ENCODE results near the gene TAF1C.
"Not testable (repeated sequence)": the region's sequence is repeated elsewhere in the genome, so short reads cannot be mapped to it uniquely, and the experiment has no call there.

TAF1C gene

DNA sequence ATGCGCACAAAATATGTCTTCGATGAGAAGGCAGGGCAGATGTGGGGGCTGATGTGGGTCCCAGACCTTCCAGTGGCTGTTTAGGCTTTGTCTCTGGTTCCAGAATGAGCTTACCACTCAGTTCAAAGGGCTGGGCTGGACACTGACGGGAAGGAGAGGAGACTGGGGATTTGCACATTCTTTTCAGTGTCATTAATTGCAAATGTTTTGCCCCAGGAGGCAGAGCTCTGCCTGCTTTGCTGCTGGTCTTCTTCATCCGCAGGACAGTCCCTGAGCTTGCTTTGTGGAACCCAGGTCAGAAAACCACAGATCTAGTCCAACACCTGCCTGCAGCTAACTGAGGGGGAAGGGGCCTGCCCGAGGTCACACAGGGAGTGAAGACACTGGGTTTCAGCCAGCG lies 32.1 kb upstream of the TAF1C start:
- Mint-ChIP-seq H3K9me3 (no peaks in the 10 kb centered on the region), H3K27ac (no peak overlapping the region), H3K27me3 (peaks cover 16% of the 10 kb centered on the region), H3K4me3 (no peak overlapping the region), H3K4me1 (no peaks in the 10 kb centered on the region)
- ATAC-seq: no peak
- DNase-seq: no peak

DNA sequence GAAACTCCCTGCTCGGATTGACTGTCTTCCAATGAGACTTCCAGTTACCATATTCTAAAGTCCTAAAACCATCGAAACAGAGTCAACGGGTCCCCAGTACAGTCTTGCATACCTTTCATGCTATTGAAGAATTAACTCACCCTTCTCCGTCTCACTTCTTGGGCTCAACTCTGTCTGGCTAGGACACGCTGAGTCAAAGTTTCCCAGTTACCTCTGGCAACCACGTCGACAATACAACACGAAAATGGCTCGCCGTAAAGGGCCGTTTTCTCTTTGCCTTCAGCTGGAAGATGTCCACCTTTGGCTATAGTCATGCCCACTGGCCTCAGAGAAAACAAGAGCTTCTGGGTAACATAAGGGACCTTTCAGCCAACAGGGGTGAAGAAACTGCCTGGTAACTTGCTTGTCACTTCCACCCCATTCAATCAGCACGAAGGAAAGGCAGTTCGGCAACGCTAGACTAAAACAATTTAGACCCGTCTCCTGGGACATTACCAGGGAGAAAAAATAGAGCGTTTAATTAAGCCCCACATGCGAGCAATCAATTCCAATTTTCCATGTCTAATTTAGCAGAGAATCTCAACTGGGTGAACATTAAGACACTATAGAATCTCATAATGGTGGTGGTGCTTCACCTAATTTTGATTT lies 31.4 kb upstream of the TAF1C start:
- Mint-ChIP-seq H3K4me1 (no peaks in the 10 kb centered on the region), H3K9me3 (no peaks in the 10 kb centered on the region), H3K4me3 (no peak overlapping the region), H3K27ac (no peak overlapping the region), H3K27me3 (peaks cover 16% of the 10 kb centered on the region)
- DNase-seq: no peak
- no peak for ATAC-seq

- not testable (repeated sequence) for H3K4me1 Mint-ChIP-seq, H3K4me3 Mint-ChIP-seq, ATAC-seq, DNase-seq, H3K9me3 Mint-ChIP-seq, H3K27ac Mint-ChIP-seq
- peaks cover 16% of the 10 kb centered on the region for H3K27me3 Mint-ChIP-seq
Measured at GRCh38 chr16:84216144-84216543, 29.3 kb upstream of the TAF1C start.

GRCh38 chr16:84215531-84215930 lies 28.7 kb upstream of the TAF1C start:
- H3K27me3 Mint-ChIP-seq: peaks cover 16% of the 10 kb centered on the region
- H3K4me1 Mint-ChIP-seq: no peaks in the 10 kb centered on the region
- no peak for DNase-seq
- no peaks in the 10 kb centered on the region for H3K9me3 Mint-ChIP-seq
- no peak for ATAC-seq
- no peak overlapping the region for H3K27ac Mint-ChIP-seq
- no peak overlapping the region for H3K4me3 Mint-ChIP-seq

- H3K27ac Mint-ChIP-seq: no peak overlapping the region
- no peaks in the 10 kb centered on the region for H3K4me1 Mint-ChIP-seq
- H3K9me3 Mint-ChIP-seq: no peaks in the 10 kb centered on the region
- peaks cover 16% of the 10 kb centered on the region for H3K27me3 Mint-ChIP-seq
- H3K4me3 Mint-ChIP-seq: no peak overlapping the region
- ATAC-seq: no peak
- DNase-seq: no peak
Measured at GRCh38 chr16:84214451-84215066, 27.7 kb upstream of the TAF1C start.

GRCh38 chr16:84212631-84213030 lies 25.8 kb upstream of the TAF1C start:
- H3K27me3 Mint-ChIP-seq: peaks cover 7% of the 10 kb centered on the region
- DNase-seq (no peak), ATAC-seq (no peak)
- no peaks in the 10 kb centered on the region for H3K9me3 Mint-ChIP-seq
- peaks cover 6% of the 10 kb centered on the region for H3K4me1 Mint-ChIP-seq
- no peak overlapping the region for H3K4me3 Mint-ChIP-seq
- H3K27ac Mint-ChIP-seq: peak overlapping the region in 1 of 2 donors; percentile 29

DNA sequence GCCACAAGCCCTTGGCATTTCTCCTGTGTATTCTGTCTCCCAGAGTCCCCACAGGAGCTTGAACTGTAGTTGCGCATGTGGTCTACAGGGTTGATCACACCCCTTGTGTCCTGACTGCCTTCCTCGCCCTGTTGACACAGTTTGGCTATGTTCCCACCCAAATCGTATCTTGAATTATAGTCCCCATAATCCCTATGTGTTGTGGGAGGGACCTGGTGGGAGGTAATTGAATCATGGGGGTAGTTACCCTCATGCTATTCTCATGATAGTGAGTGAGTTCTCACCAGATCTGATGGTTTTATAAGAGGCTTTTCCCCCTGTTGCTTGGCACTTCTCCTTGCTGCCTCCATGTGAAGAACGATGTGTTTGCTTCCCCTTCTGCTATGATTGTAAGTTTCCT lies 25.3 kb upstream of the TAF1C start:
- Mint-ChIP-seq H3K9me3 (no peaks in the 10 kb centered on the region), H3K27me3 (peaks cover 7% of the 10 kb centered on the region), H3K4me3 (no peak overlapping the region), H3K4me1 (peaks cover 6% of the 10 kb centered on the region), H3K27ac (no peak overlapping the region)
- no peak for DNase-seq
- no peak for ATAC-seq

DNA sequence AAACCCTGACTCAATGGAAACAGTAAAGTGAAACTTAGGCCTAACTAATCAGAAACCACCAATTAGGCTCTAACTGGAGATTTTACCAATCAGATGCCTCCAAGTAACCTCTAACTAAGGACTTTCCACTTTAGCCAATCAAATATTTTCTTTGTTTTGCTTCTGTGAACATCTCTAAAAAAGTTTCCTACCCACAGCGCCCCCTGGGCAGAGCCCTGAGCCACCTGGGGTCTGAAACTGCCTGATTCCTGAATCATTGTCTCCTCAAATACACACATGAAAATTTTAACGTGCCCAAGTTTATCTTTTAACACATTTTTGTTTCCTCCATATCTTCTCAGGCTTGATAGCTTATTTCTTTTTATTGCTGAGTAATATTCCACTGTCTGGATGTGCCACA lies 23.1 kb upstream of the TAF1C start:
- H3K4me1 Mint-ChIP-seq: peaks cover 6% of the 10 kb centered on the region
- peaks cover under 1% of the 10 kb centered on the region for H3K27me3 Mint-ChIP-seq
- H3K27ac Mint-ChIP-seq: peak overlapping the region in 1 of 2 donors; percentile 7
- ATAC-seq: no peak
- no peak for DNase-seq
- no peak overlapping the region for H3K4me3 Mint-ChIP-seq
- no peaks in the 10 kb centered on the region for H3K9me3 Mint-ChIP-seq

DNA sequence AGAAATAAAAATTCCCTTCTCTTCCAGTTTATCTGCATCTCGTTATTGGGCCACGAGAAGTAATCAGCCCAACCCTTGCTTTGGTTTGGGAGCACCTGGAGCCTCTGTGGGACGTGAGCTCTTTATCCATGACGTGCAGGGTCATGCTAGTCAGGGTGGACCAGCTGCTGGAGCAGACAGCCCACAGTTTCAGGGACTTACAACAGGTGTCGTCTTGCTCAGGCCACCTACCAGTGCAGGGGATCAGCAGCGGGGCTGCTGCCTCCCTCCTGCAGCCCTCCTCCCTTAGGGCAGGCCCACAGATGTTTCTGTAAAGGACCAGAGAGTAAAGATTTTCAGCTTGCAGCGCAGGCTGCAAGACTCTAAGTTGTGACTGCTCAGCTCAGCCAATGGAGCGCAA lies 21.0 kb upstream of the TAF1C start:
- no peak for DNase-seq
- H3K4me3 Mint-ChIP-seq: no peak overlapping the region
- peaks cover 6% of the 10 kb centered on the region for H3K4me1 Mint-ChIP-seq
- no peak for ATAC-seq
- no peaks in the 10 kb centered on the region for H3K27me3 Mint-ChIP-seq
- H3K27ac Mint-ChIP-seq: no peak overlapping the region
- no peaks in the 10 kb centered on the region for H3K9me3 Mint-ChIP-seq

DNA sequence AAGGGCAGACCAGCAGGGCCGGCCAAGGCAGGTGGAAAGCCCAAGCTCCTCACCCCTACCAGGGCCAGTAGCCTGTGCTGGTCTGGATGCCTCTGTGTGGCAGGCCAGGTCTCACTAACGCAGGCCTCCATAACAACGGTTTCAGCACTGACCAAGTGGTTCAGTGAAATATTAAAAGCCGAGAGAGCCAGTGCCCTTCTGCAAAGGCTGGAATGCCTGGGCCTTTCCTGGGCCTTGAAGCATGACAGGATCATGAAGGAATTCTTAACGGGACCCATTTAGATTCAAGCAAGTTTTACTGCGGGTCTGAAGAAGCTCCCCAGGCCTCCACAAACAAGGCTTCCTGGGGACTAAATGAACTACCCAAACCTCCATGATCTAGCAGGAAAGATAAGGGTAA lies 20.4 kb upstream of the TAF1C start:
- DNase-seq: no peak

GRCh38 chr16:84205976-84206691 lies 19.3 kb upstream of the TAF1C start:
- H3K27ac Mint-ChIP-seq: peak overlapping the region in 1 of 2 donors; percentile 80
- ATAC-seq: no peak
- no peak overlapping the region for H3K4me3 Mint-ChIP-seq
- peaks cover 6% of the 10 kb centered on the region for H3K4me1 Mint-ChIP-seq
- DNase-seq: no peak
- H3K9me3 Mint-ChIP-seq: no peaks in the 10 kb centered on the region
- H3K27me3 Mint-ChIP-seq: no peaks in the 10 kb centered on the region

More for the DNA sequence above, 20.4 kb upstream of the TAF1C start:
- H3K4me1 Mint-ChIP-seq: peaks cover 6% of the 10 kb centered on the region
- H3K27ac Mint-ChIP-seq: peak overlapping the region in 1 of 2 donors; percentile 16
- no peaks in the 10 kb centered on the region for H3K9me3 Mint-ChIP-seq
- H3K27me3 Mint-ChIP-seq: no peaks in the 10 kb centered on the region
- no peak overlapping the region for H3K4me3 Mint-ChIP-seq
- ATAC-seq: no peak

- DNase-seq, H3K27ac Mint-ChIP-seq, ATAC-seq, H3K4me1 Mint-ChIP-seq, H3K4me3 Mint-ChIP-seq, H3K9me3 Mint-ChIP-seq, H3K27me3 Mint-ChIP-seq: not testable (repeated sequence)
Measured at GRCh38 chr16:84205123-84205522, 18.3 kb upstream of the TAF1C start.

- not testable (repeated sequence) for H3K9me3 Mint-ChIP-seq, H3K27ac Mint-ChIP-seq, H3K4me3 Mint-ChIP-seq, H3K4me1 Mint-ChIP-seq, DNase-seq, ATAC-seq, H3K27me3 Mint-ChIP-seq
Measured at GRCh38 chr16:84204551-84204950, 17.7 kb upstream of the TAF1C start.

DNA sequence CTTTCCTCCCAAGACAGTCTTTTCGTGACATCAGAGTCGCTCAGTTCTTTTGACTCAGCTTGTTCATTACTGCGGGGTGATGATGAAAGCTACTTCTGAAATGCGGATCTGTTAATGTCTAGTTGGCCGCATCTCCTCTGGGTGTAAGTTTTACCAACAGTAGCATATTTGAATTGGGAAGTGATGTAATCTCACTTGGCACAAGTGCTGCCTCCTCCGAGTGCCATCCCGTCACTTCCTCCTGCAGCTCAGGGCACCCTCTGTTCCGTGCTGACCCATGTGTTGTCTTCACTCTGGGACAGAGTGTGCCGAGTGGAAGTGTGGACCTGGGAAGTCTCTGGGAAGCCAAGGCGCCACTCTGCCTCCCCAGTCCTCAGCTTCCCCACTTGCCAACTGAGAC lies 13.0 kb upstream of the TAF1C start:
- ATAC-seq: no peak
- Mint-ChIP-seq H3K9me3 (no peaks in the 10 kb centered on the region), H3K4me1 (peaks cover 3% of the 10 kb centered on the region), H3K4me3 (no peak overlapping the region), H3K27me3 (no peaks in the 10 kb centered on the region), H3K27ac (no peak overlapping the region)
- DNase-seq: no peak

- no peaks in the 10 kb centered on the region for H3K27me3 Mint-ChIP-seq
- H3K4me3 Mint-ChIP-seq: no peak overlapping the region
- H3K4me1 Mint-ChIP-seq: peaks cover 10% of the 10 kb centered on the region
- H3K27ac Mint-ChIP-seq: no peak overlapping the region
- H3K9me3 Mint-ChIP-seq: no peaks in the 10 kb centered on the region
- DNase-seq (no peak), ATAC-seq (no peak)
Measured at GRCh38 chr16:84199097-84199496, 12.2 kb upstream of the TAF1C start.

GRCh38 chr16:84198401-84198800 lies 11.5 kb upstream of the TAF1C start:
- Mint-ChIP-seq H3K27me3 (no peaks in the 10 kb centered on the region), H3K9me3 (no peaks in the 10 kb centered on the region), H3K4me3 (no peak overlapping the region), H3K27ac (peak overlapping the region in 1 of 2 donors; percentile 45), H3K4me1 (peaks cover 17% of the 10 kb centered on the region)
- DNase-seq (no peak), ATAC-seq (no peak)
